Activated T-cell treated with anti-CD3 and anti-CD28 coated beads, Interleukin-2, amount 50 U/mL, for 1 hour (primary cell): Measurements from ENCODE around the gene RALA.

Source experiments
- DNase-seq: peaks from one replicate; pipeline ENCODE4 v3.0.0-alpha.2; 2020

RALA gene

DNA sequence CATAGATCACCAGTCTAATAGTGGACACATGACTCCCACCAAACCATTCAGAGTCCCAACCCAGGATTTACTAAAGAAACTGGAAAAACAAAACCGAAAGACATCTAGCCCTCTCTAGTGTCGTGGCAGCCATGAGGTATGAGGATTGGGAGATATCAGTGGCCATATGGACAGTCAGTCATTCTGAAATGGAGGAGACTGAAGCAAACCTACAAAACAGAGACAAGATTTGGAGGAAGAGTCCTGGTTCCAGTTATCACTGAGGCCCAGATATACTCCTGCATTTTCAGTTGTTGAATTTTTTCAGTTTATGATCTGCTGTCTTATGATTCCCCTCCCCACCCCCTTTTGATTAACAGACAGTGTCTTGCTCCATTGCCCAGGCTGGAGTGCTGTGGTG, 9.1 kb upstream of the RALA start:
- DNase-seq: no peak

DNA sequence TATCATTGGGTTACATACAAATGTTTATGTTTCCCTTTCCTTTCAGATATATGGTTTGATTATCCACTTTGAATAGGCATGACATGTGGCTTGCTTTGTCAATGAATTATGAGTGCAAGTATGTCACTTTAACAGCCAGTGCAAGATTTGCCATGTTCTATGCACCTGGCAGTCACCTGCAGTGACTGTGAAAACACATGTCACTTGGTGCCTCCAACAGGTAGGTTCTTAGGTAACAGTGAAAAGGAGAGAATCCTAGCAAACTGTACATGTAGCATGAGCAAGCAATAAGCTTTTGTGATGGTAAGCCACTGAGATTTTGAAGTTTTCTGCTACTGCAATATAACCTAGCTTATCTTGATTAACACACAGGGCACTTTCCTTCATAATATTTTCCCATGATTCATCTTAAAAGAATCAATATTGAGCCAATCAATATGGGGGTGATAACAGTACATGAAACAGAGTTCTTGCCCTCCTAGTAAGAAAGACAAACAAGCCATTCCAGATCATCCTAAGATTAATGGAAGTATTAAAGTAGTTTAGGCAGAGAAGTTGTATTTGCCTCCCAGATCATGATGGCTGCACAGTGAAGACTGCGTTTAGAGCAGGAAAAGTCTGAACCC, 7.9 kb upstream of the RALA start:
- DNase-seq: no peak

DNA sequence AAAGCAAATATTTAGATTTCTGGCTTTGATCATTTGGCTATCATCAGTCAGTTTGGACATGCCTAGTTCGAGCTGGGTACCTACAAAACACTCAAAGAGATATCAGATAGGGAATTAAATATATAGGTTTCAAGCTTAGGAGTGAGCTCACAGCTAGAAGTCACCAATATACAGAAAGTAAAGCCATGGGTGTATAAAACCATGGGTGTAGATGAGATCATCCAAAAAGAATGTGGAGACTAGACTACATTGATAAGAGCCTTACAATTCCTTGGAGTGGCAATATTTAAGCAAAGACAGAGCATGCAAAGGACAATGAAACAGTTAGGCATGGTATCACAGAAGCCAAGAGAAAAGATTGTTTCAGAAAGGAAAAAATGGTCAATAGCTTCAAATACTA, 7.2 kb upstream of the RALA start:
- no peak for DNase-seq

DNA sequence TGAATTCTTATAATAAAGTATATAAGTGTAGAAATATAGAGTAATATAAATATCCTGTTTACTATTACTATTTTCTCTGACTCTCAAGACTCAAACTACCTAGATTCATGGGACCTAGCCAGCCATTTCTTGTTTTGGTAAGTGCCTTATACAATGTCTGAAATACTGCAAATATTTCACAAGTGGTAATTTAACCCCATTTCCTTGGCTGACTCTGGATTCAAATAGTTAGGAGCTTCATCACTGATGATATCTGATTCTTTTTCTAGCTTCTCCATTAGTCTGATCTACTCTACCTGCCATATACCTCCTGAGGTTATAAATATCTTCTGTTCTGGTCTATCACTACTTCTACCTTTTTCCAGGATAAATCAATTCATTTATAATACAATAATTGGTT, 6.4 kb upstream of the RALA start:
- DNase-seq: no peak

DNA sequence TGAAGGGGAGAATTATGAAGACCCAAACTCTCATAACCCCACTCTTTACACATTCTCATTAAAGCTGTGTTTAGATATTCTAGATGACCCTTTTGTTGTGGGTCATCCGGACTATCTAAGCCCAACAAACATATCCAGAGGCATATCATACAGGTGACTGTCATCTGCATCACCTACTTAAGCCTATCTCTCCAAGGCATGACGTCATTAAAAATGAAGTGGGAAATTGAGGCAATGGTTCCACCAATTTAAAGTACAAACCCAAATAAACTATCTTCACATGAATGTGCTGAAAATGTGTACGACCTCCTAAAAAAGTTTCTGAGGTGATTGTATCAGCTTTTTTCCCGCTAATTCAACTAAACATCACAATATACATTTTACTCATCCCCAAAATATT, 4.5 kb upstream of the RALA start:
- no peak for DNase-seq

DNA sequence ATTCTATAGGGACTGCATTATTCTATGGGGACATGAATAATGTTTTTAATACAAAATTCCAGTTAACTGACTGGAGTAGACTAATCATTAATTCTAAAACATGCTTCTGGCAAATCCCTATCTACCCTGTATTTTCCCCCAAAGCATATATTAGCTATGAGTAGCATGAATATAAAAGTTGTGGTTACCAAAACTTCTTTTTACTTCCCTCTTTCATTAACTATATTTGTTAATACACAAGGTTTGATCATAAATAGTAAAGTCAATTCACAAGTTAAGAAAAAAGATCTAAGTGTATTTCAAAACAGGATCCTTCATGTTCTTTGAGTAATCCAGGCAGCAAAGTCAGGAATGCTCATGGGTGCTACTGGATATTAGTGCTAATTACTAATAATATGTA, 2.9 kb upstream of the RALA start:
- DNase-seq: no peak

DNA sequence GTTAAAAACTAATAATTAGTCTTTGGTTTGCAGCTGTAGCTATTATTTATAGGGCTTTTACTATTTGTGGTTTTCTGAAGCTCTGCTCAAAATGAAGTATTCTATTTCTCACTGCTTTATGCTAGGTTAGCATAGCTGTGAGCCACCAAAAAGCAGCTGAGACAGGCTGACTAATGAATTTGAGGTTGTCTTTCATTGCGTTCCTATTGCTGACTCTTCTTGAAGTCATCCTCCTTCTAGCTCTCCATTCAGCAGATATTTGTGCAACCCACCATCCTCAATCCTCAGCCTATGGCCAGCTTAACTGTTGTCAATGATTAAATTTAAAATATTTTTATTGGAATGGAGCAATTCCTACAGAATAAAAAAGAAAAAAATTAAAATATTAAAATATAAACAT, 2.1 kb upstream of the RALA start:
- DNase-seq: no peak

DNA sequence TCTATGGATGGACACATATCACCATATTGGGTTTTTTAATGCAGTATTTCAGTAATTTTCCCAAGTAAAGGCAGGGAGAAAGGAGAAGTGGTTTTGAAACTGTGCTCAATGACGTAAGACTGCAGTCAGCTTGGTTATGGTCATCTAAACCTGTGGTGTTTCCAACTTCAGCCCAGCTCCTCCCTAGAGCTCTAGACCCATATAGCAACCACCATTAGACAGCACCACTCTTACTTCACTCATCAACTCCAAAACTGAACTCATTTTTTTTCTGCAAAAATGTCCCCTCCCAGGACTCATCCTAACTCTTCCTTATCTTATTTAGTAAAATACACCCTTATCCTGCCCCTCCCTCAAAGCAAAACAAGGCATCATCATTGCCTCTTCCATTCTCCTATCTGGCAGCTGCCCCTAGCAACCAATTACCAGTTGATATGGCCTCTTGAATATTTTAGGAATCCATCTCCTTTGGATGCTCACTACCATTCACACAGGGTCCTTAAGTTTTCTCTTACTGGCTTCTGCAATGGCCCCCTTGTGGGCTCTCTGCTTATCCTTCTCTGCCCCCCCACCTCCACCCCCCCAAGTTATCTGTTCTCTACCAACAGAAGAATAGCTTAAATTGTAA, 1.5 kb upstream of the RALA start:
- DNase-seq: no peak

DNA sequence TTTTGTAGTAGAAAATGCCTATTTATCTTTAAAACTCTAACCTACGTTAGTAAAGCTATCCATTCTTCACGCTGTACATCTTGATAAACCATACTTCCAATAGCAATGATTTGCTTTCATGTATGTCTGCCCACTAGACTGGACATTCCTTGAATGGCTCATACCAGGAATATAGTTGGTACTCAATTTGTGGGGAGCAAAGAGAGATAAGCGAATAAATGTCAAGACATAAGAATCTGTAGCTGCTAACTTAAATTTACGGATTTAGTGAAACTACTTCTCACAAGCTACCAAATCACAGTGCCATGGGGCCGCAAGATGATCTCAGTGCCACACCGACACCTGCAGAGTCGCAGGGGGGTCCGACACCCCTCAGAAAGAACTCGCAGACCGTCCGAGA, 763 bp upstream of the RALA start:
- no peak for DNase-seq

DNA sequence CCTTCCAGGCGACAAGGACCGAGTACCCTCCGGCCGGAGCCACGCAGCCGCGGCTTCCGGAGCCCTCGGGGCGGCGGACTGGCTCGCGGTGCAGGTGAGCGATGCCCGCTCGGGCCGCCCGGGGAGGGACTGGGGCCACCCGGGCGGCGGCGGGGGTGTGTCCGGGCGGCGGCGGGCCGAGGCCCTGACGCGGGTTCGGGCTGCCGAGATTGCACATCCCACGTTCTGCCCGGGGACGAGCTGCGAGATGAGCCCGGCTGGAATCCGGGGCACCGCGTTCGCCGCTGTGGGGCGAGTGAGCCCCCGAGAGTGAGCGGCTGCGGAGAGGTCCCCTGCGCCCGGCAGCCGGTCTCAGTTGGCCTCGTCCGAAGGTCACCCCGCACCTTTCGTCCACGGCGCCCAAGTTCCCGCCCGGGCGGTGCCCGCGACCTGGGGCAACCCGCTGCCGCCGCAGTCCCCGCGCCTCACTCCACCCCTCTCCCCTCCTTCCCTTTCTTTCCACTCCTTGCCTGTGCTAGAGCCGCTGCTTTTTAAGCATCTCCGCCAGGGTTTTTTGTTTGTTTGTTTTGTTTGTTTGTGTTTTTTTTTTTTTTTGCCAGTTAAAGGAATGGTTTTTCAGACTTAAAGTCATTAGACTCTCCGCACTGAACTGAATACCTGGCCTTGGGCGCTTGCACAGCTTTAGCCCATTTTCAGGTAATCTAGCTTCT, 515 bp downstream of the RALA start:
- no peak for DNase-seq

DNA sequence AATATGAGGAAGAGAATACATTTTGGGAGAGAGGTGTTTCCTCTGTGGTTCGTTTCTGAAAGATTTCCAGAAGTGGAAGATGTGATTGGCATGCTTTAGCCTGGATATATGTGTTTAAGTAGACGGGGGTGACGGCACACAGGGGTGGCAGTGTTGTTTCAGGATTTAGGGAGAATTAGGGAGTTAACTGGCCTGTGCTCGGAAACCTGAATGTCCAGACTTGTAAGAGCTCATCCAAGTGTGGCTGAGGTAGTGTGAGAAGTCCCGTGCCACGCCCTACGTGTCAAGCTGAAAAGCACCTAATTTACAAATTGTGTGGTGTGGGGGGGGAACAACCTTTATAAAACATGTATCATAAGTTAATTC, 1.1 kb downstream of the RALA start:
- peak; percentile 29 for DNase-seq

DNA sequence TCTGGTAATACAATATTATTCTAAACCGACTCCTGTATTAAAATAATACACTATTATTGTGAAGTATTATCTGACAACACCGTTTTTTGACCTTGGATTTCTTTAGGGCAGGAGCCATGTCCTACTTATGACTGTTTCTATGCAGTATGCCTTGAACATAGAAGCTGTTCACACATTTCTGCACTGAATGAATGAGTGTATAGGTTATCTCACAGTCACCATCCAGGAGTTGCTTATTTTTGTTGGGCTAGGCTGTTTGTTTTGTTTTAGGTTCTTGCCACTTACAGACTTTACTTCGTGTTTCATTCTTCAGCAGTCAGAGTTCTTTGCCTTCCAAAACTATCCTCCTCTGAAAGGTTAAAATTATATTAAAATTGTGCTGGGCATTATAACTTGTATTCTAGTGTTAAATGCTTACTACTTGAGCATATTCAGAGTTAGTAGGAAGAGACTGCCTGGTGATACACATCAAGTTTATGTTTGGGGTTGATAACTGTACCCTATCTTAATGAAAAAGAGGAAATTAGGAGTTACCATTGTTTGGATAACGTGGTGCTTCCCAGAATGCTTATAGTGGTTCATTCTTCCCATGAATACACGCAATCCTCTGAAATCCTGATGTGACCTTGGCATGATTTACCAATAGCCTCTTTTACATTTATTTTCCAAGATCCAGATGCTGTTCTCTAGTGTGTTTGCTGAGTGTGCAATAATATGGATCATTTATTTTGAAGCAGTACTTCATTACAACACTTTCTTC, 1.7 kb downstream of the RALA start:
- DNase-seq: no peak

DNA sequence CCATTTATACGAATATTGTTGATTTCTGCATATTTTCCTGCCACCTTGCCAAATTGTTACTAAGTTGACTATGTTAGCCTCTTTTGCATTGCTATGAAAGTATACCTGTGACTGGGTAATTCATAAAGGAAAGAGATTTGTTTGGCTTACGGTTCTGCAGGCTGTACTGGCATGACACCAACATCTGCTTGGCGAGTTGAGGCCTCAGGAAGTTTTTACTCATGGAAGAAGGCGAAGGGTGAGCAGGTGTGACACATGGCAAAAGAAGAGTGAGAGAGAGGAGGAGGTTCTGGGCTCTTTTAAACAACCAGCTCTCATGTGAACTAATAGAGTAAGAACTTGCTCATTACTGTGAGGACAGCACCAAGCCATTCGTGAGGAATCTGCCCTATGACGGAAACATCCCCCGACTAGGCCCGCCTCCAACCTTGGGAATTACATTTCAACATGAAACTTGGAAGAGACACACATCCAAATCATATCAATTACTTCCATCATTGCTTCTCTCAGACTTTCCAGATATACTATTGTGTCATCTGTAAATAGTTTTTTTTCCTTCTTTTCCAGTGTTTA, 8.4 kb downstream of the RALA start:
- no peak for DNase-seq

DNA sequence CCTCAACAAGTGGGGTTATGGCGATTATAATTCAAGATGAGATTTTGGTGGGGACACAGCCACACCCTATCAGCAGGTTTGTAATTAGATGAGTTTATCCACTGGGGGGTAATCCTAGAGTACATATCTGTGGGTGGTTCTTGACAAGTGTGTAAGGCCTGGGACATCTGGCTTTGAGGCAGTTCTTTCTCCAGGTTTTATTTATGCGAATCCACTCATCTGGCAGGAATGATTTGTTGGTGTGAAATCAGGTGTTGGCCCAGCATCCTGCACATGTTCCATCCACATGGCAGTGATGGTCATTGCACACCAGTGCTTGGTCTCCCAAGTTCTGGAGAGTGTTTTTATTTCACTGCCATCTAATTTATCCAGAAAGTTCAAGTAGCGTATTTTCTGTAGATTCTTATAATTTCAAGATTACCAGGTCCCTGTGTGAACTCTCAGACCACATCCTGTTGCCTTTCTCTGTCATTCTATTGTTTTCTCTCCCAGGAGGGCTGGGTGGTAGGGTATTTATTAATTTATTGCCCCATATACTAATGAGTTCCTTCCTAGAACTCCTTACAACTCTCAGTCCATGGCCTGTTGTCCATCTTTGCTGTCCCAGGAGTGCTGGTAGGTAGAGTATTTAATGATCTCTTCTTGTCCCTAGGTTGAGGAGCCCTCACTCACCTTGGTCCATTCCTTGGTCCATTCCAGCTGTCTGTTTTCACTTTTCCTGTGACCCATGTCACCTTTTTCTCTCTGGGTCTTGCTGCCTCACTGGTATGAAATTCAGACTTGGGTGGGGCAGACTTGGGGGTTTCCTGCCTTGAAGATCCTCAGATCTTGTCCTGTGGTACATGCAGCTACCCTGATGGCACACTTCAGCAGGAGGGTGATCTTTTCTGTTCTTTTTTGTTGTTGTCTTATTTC, 10.4 kb downstream of the RALA start:
- DNase-seq: peak; percentile 26

DNA sequence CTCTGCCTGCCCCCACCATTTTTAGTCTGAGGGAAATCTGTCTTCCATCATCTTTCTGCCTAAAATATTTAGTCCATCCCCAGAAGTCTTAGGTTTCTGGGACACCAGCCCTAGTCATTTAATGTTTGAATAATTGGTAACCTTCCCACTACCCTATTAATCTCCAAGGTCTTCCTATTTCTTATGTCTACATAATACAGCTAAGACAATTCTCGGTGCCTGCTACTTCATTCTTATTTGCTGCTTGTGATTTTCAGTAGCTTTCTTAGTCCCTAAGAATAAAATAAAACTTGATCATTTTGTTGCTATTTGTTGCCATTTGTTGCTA, 11.1 kb downstream of the RALA start:
- DNase-seq: no peak

DNA sequence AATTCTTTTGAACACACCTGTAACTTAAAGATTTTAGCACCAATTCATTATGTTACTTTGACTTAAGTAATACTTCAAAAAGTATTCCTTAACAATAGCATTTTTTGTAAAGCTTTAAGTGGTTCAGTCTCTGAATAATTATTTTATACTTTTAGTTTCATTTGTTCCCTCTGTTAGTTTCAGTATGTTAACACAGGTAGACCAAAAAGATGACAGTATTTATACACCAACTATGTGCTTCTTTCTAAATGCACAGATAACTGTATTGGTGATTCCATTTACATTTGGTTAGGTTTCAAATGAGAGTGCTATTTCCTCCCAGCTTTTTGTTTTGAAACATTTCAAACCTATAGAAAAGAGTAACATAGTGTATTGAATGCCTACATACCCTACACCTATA, 14.0 kb downstream of the RALA start:
- DNase-seq: no peak

DNA sequence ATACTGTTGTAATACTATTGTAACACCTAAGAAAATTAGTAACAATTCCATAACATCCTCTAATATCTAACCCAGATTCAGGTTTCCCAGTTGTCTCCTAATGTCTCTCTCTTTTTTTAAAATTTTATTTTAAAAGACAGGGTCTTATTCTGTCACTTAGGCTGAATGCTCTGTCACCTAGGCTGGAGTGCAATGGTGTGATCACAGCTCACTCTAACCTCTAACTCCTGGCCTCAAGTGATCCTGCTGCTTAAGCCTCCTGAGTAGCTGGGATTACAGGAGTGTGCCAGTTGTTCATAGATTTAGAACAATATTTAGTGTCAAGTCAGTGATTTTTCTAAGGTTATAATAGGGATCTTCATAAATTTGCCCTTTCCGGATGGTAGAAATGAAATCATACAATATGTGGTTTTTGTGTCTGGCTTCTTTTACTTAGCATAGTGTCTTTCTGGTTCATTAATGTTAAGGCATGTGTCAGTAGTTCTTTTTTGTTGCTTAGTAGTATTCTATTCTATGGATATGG, 14.7 kb downstream of the RALA start:
- no peak for DNase-seq

DNA sequence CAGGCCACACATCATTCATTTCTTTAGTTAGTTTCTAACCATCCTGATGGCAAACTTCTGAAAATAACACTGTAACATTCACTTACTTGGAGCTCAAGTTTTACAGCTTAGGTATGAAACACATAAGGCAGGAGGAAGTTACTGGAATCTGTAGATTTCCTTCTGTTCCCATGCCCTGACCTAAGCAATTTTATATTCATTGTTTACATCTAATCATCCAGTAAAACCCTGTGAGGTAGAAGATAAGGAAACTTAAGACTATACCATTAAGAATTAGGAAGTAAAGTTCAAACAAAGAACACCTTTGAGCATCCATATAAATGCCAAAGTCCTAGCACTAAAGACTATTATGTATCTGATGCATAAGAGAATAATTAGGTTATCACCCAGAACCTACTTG, 19.5 kb downstream of the RALA start:
- DNase-seq: no peak

DNA sequence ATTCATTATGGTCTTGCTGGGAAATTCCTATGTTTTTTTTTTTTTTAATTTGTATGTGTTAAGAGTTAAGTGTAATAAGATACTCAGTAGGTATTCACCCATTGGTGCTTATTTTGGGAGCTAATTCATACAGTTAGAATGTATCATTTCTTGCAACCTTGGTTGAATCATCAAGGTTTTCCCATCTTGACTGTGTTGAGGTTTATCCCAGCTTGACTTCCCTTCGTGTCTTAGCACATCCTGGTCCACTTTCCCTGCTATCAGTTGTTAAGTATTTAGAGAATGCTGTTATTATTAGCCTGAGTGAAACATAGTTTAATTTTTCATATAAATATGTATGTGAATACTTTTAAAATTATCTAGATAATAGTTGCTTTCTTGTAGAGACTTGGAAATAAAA, 20.8 kb downstream of the RALA start:
- DNase-seq: no peak

DNA sequence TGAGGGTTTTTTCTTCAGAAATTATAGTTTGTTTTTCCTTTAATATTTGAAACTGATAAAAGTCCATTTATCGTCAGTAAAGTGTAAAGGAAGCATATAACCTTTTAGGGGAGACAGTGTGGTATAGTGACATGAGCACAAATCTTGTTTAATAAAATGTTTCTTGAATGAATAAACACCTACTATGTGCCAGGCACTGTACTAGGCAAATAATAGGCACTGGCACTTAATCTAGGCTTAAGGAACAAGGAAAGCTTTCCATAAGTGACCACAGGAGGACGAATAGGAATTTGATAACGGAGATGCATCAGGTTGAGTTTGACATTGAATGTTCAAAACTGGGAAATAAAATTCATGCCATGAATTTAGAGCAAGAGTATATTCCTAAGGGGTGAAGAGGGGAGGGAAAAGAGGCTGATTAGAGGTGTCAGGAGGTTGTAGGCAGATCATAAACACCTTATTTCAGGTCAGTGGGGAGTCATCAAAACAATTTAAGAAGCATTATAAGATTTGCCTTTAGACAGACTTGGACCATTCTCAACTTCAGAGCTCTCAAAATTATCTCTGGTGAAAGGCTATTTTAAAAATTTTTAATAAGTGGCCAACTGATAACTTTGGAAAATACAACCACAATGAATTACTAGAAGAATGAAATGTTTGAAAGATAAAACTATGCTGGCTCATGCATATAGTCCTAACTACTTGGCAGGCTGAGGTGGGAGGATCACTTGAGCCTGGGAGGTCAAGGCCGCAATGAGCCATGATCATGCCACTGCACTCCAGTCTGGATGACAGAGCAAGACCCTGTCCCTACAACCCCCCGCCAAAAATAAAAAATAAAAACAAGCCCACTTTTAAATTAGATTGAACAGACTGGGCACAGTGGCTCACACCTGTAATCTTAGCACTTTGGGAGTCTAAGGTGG, 22.4 kb downstream of the RALA start:
- DNase-seq: no peak

DNA sequence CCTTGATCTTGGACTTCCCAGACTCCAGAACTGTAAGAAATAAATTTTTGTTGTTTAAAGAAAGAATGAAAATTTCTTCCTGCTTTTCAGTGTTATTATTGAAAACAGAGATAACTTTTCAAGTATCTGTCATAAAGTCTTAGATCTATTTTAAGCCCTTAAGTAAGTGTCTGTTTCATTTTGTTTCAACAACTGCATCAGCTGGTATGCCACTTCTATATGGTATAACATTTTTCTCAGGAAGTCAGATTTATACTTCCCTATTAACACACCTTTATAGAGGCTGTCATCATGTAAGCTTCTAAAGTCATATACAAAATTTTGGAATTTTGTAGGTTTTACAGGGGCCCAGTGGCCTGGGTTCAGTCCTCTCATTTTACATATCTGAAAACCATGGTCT, 24.4 kb downstream of the RALA start:
- no peak for DNase-seq
